NCI-H1048 (cell line): Measurements from ENCODE around the gene SLC26A8.
"Not testable (repeated sequence)": the region's sequence is repeated elsewhere in the genome, so short reads cannot be mapped to it uniquely, and the experiment has no call there.

ENCODE experiments used
- DNase-seq: peaks from one replicate; lab custom pipeline; 2025; lab: John Stamatoyannopoulos, UW

The SLC26A8 gene

DNA sequence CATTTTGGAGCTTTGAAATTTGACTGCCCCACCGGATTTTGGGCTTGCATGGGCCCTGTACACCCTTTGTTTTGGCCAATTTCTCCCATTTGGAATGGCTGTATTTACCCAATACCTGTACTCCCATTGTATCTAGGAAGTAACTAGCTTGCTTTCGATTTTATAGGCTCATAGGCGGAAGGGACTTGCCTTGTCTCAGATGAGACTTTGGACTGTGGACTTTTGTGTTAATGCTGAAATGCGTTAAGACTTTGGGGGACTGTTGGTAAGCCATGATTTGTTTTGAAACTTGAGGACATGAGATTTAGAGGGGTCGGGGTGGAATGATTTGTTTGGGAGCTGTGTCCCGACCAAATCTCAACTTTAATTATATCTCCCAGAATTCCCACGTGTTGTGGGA is 83.3 kb downstream of the SLC26A8 start:
- not testable (repeated sequence) for DNase-seq

DNA sequence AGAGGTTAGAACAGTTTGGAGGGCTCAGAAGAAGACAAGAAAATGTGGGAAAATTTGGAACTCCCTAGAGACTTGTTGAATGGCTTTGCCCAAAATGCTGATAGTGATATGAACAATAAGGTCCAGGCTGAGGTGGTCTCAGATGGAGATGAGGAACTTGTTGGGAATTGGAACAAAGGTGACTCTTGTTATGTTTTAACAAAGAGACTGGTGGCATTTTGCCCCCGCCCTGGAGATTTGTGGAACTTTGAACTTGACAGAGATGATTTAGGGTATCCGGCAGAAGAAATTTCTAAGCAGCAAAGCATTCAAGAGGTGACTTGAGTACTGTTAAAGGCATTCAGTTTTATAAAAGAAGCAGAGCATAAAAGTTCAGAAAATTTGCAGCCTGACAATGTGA is 84.4 kb downstream of the SLC26A8 start:
- DNase-seq: not testable (repeated sequence)

DNA sequence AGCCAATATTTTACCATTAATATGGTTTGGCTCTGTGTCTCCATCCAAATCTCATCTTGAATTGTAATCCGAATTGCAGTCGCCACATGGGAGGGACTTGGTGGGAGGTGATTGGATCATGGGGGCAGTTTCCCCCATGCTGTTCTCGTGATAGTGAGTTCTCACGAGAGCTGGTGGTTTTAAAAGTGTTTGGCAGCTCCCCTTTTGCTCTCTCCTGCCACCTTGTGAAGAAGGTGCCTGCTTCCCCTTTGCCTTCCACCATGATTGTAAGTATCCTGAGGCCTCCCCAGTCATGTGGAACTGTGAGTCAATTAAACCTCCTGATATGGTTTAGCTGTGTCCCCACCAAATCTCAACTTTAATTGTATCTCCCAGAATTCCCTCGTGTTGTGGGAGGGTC is 85.2 kb downstream of the SLC26A8 start:
- not testable (repeated sequence) for DNase-seq

DNA sequence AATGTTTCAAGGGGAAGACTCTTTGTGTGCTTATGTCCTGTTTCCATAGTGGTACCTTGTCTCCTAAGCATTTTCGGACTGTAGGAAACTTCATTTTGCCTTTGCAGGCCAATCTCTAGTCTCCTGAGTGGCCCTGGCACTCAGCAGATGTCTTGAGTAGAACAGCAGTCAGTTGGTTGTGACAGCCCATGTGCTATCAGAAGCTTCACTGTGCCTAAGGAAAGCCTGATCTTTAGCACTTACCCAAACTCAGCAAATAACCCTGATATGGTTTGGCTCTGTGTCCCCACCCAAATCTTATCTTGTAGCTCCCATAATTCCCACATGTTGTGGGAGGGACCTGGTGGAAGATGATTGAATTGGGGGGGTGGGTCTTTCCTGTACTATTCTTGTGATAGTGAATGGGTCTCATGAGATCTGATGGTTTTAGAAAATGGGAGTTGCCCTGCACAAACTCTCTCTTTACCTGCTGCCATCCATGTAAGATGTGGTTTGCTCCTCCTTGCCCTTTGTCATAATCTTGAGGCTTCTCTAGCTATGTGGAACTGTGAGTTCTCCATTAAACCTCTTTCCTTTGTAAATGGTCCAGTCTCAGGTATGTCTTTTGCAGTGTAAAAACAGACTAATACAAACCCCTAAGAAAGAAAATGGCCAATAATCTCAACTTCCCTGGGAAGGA is 87.6 kb downstream of the SLC26A8 start:
- no peak for DNase-seq

DNA sequence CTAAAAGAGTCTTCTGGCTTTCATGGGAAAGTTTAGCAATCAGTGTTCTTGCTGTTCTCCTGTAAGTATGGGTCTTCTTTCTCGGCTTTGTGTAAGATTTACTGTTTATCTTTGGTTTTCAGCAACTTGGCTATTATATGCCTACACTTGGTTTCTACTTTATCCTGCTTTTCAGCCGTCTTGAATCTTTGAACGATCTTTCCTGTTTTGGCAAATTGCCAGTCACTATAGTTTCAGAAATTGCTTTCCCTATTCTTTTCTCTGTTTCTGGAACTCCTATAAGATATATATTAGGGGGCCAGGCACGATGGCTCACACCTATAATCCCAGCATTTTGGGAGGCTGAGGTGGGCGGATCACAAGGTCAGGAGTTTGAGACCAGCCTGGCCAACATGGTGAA is 89.0 kb downstream of the SLC26A8 start:
- no peak for DNase-seq

DNA sequence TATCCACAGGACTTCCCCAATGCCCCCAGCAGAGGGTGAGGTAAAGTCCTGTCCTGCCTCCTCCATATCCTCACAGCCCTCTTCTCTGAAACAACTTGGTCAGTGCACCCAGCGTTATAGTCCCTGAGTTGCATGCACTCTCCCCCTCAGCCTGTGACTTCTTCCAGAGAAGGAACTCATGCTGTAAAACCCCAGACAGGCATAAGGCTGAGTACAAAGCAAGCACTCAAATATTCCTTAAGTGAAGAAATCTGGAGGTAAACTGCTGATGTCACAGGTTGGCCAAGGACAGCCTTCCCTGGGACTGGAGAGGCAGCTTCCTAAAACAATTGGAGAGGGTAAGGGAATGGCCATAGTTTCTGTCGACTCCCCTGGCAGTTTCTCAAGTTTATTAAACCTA is 90.6 kb downstream of the SLC26A8 start:
- no peak for DNase-seq

DNA sequence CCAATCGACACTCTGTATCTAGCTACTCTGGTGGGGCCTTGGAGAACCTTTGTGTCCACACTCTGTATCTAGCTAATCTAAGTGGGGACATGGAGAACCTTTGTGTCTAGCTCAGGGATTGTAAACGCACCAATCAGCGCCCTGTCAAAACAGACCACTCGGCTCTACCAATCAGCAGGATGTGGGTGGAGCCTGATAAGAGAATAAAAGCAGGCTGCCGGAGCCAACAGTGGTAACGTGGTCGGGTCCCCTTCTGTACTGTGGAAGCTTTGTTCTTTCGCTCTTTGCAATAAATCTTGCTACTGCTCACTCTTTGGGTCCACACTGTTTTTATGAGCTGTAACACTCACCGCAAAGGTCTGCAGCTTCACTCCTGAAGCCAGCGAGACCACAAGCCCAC is 92.6 kb downstream of the SLC26A8 start:
- not testable (repeated sequence) for DNase-seq

DNA sequence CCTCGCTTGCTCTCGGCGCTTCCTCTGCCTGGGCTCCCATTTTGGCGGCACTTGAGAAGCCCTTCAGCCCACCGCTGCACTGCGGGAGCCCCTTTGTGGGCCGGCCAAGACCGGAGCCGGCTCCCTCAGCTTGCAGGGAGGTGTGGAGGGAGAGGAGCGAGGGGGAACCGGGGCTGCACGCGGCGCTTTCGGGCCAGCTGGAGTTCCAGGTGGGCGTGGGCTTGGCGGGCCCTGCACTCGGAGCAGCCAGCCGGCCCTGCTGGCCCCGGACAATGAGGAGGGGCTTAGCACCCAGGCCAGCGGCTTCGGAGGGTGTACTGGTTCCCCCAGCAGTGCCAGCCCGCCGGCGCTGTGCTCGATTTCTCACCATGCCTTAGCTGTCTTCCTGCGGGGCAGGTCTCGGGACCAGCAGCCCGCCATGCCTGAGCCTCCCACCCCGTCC is 93.3 kb downstream of the SLC26A8 start:
- no peak for DNase-seq

DNA sequence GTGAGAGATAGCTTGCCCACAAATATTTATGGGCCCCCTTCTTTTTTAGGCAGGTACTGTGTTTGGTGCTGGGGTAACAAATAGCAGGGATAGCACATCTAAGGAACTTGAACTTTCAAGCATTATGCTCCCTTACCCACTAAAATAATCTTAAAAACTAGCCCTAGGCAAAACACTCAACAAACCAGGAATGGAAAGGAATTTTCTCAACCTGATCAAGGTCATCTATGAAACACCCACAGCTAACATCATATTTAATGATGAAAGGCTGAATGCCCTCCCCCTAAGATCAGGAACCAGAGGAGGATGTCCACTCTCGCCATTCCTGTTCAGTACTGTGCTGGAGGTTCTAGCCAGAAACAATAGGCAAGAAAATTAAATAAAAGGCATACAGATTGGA is 94.8 kb downstream of the SLC26A8 start:
- DNase-seq: no peak

DNA sequence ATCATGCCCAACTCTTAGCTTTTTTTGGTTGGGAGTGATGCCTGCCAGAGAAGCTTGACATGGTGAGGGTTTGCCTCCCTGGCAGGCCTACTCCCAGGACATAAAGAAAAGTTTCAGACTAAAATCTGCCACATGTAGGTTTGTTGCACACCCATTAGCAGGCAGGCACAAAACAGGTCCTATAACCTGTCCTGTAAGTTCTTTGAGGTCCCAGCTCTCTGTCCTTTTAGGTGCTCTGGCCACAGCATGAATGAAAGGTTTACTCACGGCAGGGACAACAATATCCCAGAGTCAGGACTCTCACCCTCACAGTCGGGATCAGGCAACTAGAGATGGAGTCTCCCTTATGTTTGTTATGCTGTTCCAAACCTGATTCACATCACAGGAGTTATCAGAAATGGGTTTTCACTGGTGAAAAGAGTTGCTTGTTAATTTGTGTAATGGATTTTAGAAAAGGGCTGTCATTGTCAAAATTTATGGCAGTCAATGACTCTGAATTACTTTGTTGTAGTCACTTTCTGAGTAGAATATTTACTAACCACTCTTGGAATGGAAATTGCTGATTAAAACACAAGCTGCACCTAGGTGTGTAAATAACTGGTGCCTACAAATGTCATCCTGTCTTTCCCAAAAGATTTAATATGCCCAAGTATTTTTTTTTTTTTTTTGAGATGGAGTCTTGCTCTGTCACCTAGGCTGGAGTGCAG is 97.8 kb downstream of the SLC26A8 start:
- DNase-seq: no peak

DNA sequence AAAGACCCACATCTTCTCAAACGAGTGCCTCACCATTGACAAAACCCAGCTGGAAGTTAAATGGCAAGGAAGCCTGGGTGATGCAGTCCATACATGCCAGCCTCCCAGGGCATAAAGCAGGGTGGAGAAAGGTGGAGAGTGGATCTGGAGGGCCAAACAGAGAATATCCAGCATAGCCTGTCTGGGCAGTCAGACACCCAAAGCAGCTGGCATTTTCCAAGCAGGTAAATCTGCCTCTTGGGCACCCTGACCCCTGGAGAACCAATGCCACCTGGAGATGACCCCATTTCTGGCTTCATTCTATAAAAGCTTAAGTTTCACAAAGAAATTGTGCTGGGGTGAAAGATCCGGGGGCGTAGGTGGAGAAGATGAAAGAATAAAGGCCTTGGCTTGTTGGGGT is 98.5 kb downstream of the SLC26A8 start:
- DNase-seq: no peak

DNA sequence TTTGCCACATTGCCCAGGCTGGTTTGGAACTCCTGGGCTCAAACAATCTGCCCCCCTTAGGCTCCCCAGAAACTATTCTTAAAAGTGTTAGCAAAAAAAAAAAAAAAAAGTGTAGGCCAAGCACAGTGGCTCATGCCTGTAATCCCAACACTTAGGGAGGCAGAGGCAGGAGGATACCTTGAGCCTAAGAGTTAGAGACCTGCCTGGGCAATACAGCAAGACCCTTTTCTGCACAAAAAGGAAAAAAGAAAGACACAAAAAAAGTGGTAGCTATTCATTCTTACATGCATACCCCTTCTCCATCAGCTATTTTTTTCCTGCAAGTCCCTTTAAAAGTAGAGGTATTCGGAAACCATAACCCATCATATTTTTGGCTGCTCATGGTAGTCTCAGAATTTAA is 100.3 kb downstream of the SLC26A8 start:
- no peak for DNase-seq

DNA sequence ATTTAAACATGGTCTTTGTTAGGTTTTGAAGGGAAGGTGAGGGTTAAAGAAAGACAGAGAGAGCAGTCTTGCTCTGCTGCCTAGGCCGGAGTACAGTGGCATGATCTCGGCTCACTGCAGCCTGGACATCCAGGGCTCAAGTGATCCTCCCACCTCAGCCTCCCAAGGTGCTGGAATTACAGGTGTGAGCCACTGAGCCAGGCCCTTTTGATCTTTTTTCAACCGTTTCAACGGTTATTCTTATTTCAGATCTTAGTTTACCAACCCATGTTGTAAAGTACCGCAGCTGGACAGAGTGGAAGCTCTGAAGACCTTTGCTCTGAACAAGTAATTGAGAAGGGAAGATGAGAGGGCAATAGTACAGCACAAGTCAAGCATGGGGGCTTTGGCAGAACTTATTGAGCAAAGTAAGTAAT is 102.3 kb downstream of the SLC26A8 start:
- no peak for DNase-seq

DNA sequence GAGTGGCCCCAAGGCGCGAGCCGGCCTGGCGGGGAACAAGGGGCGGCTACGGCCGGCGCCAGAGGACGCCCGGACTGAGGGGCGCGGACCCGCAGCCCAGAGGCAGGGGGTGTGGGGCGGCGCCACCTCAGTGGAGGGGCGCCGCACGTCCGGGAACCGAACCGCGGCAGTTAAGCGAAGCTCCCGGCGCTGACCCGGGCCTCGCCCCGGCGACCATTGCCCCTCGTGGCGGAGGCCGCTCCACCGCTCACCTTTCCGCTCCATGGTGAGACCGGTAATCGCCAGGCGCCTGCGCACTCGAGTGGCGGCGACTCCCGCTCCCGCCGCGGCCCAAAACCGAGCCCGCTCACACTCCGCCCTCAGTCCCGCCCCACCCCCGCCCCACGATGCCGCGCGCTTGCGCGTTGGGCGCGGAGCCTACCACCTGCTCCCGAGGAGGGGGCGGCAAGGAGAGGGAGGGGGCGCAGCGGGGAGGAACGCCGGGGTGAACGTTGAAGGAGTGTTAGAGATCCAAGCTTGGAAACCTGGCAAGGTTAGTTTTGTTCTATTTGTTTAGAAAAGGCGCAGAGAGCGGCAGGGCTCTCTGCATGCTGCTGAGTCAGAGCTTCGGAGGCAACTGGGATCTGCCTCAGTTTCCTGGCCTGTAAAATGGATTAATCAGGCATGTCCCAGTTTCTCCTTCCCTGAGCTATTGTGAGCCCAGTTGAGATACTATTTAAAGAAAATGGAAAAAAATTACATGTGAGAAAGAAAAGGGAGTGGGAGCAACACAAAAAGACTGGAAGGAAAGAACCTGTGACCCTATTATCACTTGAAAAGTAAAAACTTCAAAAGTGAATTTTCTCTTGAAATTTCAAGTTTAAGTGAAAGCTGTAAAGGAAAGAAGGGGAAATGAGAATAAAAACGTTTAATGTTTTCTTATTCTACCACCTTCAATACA is 103.4 kb downstream of the SLC26A8 start, which contains the start of gene SRPK1:
Gene SRPK1 (minus strand): TSS at position 306 of the 940 bp plus-strand sequence. CDS start 42 bp downstream, at position 264.
- peak; percentile 70 for DNase-seq

DNA sequence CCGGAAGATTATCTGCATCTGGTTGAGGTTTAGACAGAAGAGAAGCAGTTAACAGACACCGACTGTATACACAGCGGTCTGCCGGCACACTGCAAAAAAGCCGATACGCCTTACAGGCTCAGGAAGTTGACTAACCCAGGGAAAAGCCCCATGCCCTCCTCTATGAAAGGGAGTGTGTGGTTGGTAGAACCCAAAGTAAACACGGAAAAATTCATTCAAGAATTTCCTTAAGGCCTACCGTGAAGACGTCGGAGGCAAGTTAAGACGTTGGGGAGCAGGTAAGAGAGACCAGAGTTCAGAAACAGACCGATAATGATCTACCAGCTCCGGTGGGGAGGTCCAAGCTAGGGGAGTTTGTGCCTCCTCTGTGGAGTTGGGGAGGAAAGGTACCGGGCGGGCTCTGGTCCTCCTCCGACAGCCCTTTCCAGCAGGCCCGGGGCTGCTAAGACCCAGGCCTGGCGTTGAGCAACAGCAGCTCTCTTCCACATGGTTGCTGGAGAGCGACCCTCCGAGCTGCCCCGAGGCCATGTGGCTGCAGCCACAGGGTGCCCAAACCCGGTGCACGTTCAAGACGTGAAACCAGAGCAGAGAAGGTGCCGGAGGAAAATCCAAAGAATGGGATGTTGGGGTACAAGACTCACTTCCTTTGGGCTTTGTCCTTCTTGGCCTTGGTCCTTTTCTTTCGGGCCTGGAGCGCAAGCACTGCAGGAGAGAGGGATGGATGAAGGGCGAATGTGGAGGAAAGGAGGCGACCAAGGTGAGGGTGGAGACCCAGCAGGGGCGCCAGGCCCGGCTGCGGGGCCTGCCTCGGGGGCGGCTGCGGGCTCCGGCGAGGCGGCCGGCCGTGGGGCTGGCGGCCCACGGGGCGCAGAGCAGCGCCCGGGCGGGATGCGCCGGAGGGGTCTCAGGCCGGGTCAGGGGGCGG is 104.4 kb downstream of the SLC26A8 start:
- DNase-seq: no peak

DNA sequence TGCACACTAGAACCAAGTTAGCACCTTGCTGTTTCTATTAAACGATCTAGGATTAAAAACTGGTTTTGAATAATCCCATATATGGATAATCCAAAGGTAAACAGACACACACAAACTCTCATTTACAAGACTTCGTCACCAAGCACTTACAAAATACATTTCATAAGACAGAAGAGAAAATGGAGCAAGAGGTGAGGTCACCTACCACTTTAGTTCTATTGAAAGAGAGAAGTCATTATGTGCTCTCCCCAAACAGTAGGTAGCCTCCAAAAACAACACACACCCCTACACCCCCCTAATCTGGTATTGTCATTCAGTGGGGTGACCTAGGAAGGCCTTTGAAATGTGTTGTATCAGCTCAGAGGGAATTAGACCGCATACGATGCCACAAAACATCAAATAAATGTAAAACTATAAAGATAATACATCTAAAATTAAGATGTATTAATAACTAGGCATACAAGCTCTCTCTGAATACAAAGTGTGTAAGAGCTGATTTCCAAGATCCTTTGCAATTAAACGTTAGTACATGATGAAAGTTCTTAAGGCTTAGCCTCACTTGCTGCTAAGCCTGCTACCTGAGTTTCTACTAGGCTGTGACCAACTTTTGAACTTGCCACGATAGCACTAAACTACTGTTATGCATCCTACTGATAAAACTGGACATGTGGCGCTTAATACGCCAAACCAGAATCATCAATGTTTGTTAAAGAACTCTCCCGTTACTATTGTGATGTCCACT is 105.2 kb downstream of the SLC26A8 start:
- no peak for DNase-seq

DNA sequence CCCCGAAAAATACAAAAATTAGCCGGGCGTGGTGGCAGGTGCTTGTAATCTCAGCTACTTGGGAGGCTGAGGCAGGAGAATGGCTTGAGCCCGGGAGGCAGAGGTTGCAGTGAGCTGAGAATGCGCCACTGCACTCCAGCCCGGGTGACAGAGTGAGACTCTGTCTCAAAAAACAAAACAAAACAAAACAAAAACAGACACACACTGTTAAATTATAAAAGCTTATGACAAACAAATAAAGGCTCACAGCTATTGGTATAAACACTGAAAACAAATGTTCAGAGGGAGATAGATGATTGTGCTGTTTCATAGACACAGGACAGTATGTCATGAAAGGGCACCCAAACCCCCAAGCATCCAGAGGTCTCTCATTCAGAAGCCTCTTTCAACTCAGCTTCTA is 107.5 kb downstream of the SLC26A8 start:
- not testable (repeated sequence) for DNase-seq

DNA sequence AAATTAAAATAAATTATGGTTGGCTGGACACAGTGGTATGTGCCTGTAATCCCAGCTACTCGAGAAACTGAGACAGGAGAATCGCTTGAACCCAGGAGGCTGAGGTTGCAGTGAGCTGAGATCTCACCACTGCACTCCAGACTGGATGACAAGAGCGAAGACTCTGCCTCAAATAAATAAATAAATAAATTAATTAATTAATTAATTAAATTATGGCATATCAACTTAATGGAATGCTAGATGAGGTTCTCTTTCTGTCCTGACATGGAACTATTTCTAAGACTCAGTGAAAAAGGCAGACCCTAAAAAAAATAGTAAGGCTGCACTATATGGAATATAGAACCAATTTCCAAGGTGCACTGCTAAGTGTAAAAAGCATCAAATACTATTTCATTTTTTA is 108.4 kb downstream of the SLC26A8 start:
- no peak for DNase-seq

DNA sequence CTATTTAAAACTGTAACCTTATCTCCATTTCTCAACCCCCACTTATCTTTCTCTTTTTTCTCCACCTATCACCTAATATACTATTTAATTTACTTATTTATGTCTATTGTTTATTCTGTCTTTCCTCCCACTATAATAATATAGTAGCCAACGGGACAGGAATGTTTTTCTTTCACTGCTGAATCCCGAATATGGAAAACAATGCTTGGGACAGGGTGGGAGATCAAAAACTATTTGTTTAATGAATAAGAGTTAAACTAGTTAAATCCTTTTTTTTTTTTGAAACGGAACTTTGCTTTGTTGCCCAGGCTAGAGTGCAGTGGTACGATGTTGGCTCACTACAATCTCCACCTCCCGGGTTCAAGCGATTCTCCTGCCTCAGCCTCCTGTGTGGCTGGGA is 109.9 kb downstream of the SLC26A8 start:
- DNase-seq: no peak

DNA sequence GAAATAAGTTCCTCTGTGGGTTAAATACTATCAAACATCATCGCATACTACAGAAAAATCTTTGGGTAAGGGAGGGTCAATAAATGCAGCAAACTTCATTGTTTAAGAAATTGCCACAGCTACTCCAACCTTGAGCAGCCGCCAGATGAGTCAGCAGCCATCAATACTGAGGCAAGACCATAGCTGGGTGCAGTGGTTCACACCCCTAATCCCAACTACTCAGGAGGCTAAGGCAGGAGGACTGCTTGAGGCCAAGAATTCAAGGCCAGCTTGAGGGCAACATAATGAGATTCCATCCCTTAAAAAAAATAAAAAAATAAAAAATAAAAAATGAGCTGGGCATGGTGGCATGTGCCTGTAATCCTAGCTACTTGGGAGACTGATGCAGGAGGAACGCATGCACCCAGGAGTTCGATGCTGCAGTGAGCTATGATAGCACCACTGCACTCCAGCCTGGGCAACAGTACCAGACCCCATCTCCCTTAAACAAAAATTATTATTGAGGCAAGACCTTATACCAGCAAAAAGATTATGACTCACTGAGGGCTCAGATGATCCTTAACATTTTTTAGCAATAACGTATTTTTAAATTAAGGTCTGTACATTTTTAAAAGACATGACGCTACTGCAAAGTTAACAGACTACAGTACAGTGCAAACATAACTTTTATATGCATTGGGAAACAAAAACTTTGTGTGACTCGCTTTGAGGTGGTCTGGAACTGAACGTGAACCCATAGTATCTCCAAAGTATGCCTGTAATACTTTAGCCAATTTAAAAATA is 112.4 kb downstream of the SLC26A8 start:
- DNase-seq: no peak
